ENCODE data around the gene TPCN2. TPM values are rescaled to one million over a fixed set of nuclear protein-coding genes. Genes with fewer than 3 reads are reported as not detected.
A peak's percentile ranks its signal among the peaks of the same experiment; 100 is the strongest.

TPCN2 gene
- total RNA-seq, 1 donor from 2014 or later = 14.2 TPM

GRCh38 chr11:69012092-69013008, 36.4 kb upstream of the TPCN2 start:
- peaks cover 19% of the 10 kb centered on the region for H3K4me1 Mint-ChIP-seq
- DNase-seq (ENCODE audit: low read depth, low spot score) = no peak
- no peaks in the 10 kb centered on the region for H3K36me3 Mint-ChIP-seq (ENCODE audit: low read depth)
- TF ChIP-seq CTCF (conservative IDR thresholded peaks at IDR 0.05) = no peak
- peaks cover 4% of the 10 kb centered on the region for H3K9me3 Mint-ChIP-seq
- no peak overlapping the region for H3K27ac Mint-ChIP-seq (ENCODE audit: unreplicated experiment)
- H3K4me3 Mint-ChIP-seq = no peak overlapping the region
- peaks cover 27% of the 10 kb centered on the region for H3K27me3 Mint-ChIP-seq (ENCODE audit: low read depth)

GRCh38 chr11:69013009-69013951, 35.5 kb upstream of the TPCN2 start, which contains the start of gene MRGPRF:
MRGPRF (minus strand) TSS chr11:69013246; CDS start chr11:69009901, 3,345 bp downstream.
- peaks cover 27% of the 10 kb centered on the region for H3K27me3 Mint-ChIP-seq (ENCODE audit: low read depth)
- H3K36me3 Mint-ChIP-seq (ENCODE audit: low read depth) = no peaks in the 10 kb centered on the region
- H3K4me3 Mint-ChIP-seq = no peak within 1 kb of the TSS
- H3K4me1 Mint-ChIP-seq = peaks cover 10% of the 10 kb centered on the region
- H3K27ac Mint-ChIP-seq (ENCODE audit: unreplicated experiment) = no peak within 1 kb of the TSS
- no peak for DNase-seq (ENCODE audit: low read depth, low spot score)
- H3K9me3 Mint-ChIP-seq = peaks cover 4% of the 10 kb centered on the region
- peak; percentile 43 for TF ChIP-seq CTCF (conservative IDR thresholded peaks at IDR 0.05)

GRCh38 chr11:69014084-69014851, 34.5 kb upstream of the TPCN2 start:
- Mint-ChIP-seq H3K27ac (ENCODE audit: unreplicated experiment) (no peak overlapping the region), H3K9me3 (peaks cover 4% of the 10 kb centered on the region), H3K27me3 (ENCODE audit: low read depth) (peaks cover 25% of the 10 kb centered on the region), H3K4me1 (peaks cover 7% of the 10 kb centered on the region), H3K4me3 (no peak overlapping the region), H3K36me3 (ENCODE audit: low read depth) (no peaks in the 10 kb centered on the region)
- no peak for TF ChIP-seq CTCF (conservative IDR thresholded peaks at IDR 0.05)
- DNase-seq (ENCODE audit: low read depth, low spot score) = no peak

- no peak for DNase-seq (ENCODE audit: low read depth, low spot score)
- Mint-ChIP-seq H3K36me3 (ENCODE audit: low read depth) (no peaks in the 10 kb centered on the region), H3K27me3 (ENCODE audit: low read depth) (peaks cover 25% of the 10 kb centered on the region), H3K4me3 (no peak overlapping the region), H3K4me1 (peaks cover 7% of the 10 kb centered on the region), H3K27ac (ENCODE audit: unreplicated experiment) (no peak overlapping the region), H3K9me3 (peaks cover 4% of the 10 kb centered on the region)
- TF ChIP-seq CTCF (conservative IDR thresholded peaks at IDR 0.05) = no peak
These were observed 33.7 kb upstream of the TPCN2 start for GRCh38 chr11:69014898-69015549.

All from neural crest cell (in vitro differentiated cells).